Gastrocnemius medialis (tissue), 4 donors: ENCODE measurements around the gene GOLGA8B.

Experiments used
- CTCF ChIP-seq, 5 experiments: fragments of 450-650 bp in 3 of 5; fragments of 200-600 bp in 2 of 5; sonication (generic) in 2 of 5; IDR thresholded peaks in 4 of 5; conservative IDR thresholded peaks in 1 of 5; 1 replicate in 4 of 5; 2 replicates in 1 of 5; pipeline ENCODE4 v1.5.1; 2016 to 2019; ENCODE audit warnings: antibody characterized with exemption in 5 of 5, mild to moderate bottlenecking in 3 of 5, moderate library complexity in 3 of 5
- POLR2A ChIP-seq, 2 donors: fragments of 450-650 bp; IDR thresholded peaks; one replicate each; pipeline ENCODE4 v1.6.1; 2017; ENCODE audit warnings: antibody characterized with exemption in 2 of 2, mild to moderate bottlenecking in 2 of 2, moderate library complexity in 2 of 2

DNA sequence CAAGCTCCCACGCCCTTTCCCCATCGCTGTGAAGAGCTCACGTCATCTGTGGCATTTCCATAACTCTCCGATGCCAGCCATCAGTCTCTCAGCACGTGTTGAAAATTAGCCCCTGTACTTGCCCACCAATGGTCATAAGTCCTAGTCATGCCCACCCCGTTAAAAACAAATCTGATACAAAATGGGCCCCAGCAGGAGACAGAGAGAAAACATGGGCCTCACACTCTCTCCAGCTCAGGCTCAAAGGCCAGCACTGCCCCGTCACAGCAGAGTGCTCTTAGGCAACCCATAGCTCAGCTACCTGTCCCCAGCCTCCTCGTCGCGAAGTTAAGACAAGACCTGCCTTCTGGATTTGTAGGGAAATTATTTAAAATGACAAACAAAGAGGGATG, 5.2 kb downstream of the GOLGA8B start:
- no peak for TF ChIP-seq CTCF (IDR thresholded peaks at IDR 0.05 in 4 of 5, conservative IDR thresholded peaks at IDR 0.05 in 1 of 5)
- TF ChIP-seq POLR2A (IDR thresholded peaks at IDR 0.05): no peak
